ENCODE measurements around the gene IFNA4.
A peak's percentile ranks its signal among the peaks of the same experiment; 100 is the strongest.
"Not testable (repeated sequence)": the region's sequence is repeated elsewhere in the genome, so short reads cannot be mapped to it uniquely, and the experiment has no call there.

Gene IFNA4

DNA sequence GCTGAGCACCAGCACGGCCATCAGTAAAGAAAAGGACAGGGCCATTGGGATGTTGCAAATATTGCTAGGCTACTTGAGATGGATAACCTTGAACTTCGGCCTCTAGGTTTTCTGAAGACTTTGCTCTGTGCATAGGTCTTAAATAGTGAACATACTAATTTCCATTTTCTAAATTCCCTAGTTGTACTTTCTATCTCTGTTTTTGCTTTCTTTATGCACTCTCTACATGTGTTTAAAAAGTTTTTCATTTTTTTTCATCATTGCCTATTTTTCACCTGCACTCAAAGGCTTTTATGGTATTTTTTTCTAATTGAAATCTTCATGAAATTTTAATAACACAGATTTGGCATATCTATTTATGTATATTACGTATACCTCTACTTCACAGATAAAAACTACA, at the start of gene IFNA4:
IFNA4 (minus strand) TSS at position 101 of the 400 bp plus-strand sequence; CDS start at position 45, 56 bp downstream.
- DNase-seq, result not testable (repeated sequence)

- not testable (repeated sequence) for DNase-seq
Observed at GRCh38 chr9:21236360-21236714, 49.0 kb upstream of the IFNA4 start.

DNA sequence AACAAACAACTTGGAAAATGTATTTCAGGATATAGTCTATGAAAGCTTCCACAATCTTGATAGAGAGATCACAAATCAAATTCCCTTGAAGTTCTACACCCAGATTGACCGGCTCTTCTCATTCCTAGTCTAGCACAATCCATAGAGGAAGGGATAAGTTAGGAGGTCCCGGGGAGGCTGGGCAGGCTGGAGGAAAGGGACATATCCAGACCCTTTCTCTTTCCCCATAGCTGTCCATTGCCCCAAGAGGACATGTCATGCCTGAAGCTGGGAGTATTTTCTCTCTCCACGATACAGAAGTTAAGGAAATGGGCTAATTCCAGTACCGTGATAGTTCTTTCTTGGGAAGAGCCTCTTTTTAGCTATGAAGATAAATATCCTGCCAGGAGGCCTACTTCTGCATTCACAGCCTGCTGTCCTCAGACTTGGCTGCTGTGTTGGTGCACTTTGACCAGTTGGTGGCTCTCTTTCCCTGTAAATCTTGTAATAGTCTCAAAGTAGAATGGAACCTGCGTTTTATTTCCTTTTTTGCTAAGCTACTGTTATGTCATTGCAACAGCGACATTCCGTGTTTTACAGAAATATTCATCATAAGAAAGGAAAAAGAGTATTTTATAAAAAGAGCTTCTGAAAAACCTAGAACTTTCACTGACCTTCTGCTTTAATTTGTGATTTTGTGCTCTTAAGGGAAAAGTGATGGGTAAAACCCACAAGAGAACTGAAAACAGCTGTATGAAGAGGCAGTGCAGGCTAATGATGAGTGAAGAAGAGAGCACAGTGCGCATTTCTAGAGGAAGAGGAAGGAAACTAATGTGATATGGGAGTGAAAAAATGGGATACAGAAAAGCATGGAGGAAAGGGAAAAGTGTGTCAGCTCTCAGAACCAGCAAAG, 48.3 kb upstream of the IFNA4 start:
- peak; percentile 64 for DNase-seq

- DNase-seq, result no peak
Observed at GRCh38 chr9:21234153-21234687, 46.8 kb upstream of the IFNA4 start.

DNA sequence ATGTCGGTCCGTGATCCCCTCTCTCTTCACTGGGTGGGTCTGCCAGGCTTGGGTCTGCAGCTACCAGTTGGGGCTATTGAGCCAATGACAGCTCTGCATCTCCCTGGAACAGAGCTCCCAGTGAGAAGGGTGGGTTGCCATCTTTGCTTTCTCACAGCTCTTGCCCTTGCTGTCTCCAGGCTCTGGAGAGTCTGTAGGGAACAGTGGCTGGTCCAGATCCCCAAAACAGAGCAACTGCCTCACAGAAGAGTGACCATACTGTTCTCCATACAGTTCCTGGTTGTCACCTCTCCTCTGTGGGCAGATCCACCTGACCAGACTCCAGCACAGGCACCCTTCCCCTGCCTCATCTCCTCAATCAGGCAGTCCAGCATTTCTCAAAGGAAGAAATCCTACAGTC, 45.9 kb upstream of the IFNA4 start:
- DNase-seq, result no peak

- DNase-seq, result no peak
Observed at GRCh38 chr9:21228122-21228521, 40.7 kb upstream of the IFNA4 start, which contains the start of gene IFNA17. IFNA17 (minus strand) TSS chr9:21228222; CDS start chr9:21228173, 49 bp downstream.

- DNase-seq, result not testable (repeated sequence)
Observed at GRCh38 chr9:21217211-21217610, 29.8 kb upstream of the IFNA4 start, which contains the start of gene IFNA16. IFNA16 (minus strand) TSS chr9:21217311; CDS start chr9:21217305, 6 bp downstream.

- peak; percentile 8 for DNase-seq
Observed at GRCh38 chr9:21213411-21214326, 26.3 kb upstream of the IFNA4 start.

DNA sequence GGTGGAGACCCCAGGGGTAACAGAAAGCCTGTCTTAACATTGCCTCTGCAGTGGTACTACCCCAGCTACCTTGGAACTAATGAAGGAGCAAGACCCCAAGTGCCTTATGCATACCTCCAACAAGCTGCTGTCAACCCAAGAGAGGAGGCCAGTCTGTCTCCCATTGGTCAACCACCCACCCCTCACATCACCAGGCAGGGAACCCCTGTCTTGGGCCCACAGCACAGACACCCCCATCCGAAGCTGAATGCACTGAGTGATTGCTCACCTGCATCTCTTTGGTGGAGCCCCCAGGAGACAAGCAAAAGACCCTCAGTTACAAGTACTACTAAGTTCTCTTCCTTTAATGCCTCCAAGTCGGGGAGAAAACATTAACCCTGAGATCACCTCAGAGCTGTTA, 24.8 kb upstream of the IFNA4 start:
- DNase-seq, result not testable (repeated sequence)

GRCh38 chr9:21210782-21211181, 23.4 kb upstream of the IFNA4 start:
- not testable (repeated sequence) for DNase-seq

- no peak for DNase-seq
Observed at GRCh38 chr9:21210311-21210710, 22.9 kb upstream of the IFNA4 start.

DNA sequence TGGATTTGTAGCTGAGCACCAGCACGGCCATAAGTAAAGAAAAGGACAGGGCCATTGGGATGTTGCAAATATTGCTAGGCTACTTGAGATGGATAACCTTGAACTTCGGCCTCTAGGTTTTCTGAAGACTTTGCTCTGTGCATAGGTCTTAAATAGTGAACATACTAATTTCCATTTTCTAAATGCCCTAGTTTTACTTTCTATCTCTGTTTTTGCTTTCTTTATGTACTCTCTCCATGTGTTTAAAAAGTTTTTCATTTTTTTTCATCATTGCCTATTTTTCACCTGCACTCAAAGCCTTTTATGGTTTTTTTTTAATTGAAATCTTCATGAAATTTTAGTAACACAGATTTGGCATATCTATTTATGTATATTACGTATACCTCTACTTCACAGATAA, 19.7 kb upstream of the IFNA4 start, which contains the start of gene IFNA10:
IFNA10 (minus strand) TSS at position 101 of the 400 bp plus-strand sequence; CDS start at position 55, 46 bp downstream.
- DNase-seq, result not testable (repeated sequence)

- DNase-seq, result no peak
Observed at GRCh38 chr9:21205204-21205603, 17.8 kb upstream of the IFNA4 start.

DNA sequence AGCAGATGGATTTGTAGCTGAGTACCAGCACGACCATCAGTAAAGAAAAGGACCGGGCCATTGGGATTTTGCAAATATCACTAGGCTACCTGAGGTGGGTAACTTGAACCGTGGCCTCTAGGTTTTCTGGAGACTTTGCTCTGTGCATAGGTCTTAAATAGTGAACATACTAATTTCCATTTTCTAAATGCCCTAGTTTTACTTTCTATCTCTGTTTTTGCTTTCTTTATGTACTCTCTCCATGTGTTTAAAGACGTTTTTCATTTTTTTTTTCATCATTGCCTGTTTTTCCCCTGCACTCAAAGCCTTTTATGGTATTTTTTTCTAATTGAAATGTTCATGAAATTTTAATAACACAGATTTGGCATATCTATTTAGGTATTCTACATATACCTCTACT, 14.7 kb upstream of the IFNA4 start, which contains the start of gene IFNA7:
IFNA7 (minus strand) TSS at position 101 of the 400 bp plus-strand sequence; CDS start at position 61, 40 bp downstream.
- DNase-seq, result not testable (repeated sequence)

DNA sequence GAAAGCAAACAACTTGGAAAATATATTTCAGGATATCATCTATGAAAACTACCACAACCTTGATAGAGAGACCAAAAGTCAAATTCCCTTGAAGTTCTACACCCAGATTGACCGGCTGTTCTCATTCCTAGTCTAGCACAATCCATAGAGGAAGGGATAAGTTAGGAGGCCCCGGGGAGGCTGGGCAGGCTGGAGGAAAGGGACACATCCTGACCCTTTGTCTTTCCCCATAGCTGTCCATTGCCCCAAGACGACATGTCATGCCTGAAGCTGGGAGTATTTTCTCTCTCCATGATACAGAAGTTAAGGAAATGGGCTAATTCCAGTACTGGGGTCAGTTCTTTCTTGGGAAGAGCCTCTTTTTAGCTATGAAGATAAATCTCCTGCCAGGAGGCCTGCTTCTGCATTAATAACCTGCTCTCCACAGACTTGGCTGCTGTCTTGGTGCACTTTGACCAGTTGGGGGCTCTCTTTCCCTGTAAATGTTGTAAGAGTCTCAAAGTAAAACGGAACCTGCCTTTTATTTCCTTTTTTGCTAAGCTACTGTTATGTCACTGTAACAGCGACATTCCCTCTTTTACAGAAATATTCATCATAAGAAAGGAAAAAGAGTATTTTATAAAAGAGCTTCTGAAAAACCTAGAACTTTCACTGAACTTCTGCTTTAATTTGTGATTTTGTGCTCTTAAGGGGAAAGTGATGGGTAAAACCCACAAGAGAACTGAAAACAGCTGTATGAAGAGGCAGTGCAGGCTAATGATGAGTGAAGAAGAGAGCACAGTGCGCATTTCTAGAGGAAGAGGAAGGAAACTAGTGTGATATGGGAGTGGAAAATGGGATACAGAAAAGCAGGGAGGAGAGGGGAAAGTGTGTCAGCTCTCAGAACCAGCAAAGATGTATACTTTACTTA, 7.7 kb upstream of the IFNA4 start:
- DNase-seq, result peak; percentile 24

DNA sequence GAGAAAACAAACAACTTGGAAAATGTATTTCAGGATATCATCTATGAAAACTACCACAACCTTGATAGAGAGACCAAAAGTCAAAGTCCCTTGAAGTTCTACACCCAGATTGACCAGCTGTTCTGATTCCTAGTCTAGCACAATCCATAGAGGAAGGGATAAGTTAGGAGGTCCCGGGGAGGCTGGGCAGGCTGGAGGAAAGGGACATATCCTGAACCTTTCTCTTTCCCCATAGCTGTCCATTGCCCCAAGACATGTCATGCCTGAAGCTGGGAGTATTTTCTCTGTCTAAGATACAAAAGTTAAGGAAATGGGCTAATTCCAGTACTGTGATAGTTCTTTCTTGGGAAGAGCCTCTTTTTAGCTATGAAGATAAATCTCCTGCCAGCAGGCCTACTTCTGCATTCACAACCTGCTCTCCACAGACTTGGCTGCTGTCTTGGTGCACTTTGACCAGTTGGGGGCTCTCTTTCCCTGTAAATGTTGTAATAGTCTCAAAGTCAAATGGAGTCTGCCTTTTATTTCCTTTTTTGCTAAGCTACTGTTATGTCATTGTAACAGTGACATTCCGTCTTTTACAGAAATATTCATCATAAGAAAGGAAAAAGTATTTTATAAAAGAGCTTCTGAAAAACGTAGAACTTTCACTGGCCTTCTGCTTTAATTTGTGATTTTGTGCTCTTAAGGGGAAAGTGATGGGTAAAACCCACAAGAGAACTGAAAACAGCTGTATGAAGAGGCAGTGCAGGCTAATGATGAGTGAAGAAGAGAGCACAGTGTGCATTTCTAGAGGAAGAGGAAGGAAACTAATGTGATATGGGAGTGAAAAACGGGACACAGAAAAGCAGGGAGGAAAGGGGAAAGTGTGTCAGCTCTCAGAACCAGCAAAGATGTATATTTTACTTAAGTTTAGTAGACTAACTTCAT, 4.3 kb downstream of the IFNA4 start:
- DNase-seq, result peak; percentile 17

DNA sequence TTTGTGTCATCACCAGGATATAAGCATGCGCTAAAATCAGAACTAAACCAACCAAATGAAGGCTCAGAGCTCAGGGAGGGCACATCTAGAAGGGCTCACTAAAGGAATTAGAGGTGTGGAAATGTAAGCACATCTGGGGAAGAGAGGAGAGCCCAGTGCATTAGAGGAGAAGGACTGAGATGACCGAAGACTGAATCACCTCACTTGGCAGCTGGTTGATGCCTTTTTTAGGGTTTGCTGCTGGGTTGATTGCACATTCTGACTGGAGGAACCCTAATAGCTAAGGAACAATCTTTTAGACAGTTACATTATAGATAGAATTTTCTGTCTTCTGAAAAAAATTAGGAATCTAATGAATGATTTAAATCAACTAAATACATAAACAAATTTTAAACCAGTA, 12.7 kb downstream of the IFNA4 start:
- no peak for DNase-seq

DNA sequence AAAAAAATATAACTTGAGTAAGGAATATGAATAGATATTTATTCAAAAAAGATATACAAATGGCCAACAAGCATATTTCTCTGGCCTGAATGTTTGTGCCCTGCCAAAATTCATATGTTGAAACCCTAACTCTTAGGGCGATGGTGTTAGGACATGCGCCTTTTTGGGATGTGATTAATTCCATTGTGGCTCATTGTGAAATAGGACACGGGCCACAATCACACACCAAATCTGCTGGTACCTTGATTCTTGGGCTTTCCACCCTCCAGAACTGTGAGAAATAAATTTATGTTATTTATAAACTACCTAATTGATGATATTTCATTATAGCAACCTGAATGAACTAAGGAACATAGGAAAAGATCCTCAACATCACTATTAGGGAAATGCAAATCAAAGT, 15.2 kb downstream of the IFNA4 start:
- DNase-seq, result no peak

- DNase-seq, result no peak
Observed at GRCh38 chr9:21171351-21171750, 16.0 kb downstream of the IFNA4 start.

GRCh38 chr9:21166560-21166959, 20.8 kb downstream of the IFNA4 start, which contains the start of gene IFNA21:
IFNA21 (minus strand) TSS chr9:21166660; CDS start chr9:21166612, 48 bp downstream.
- DNase-seq, result not testable (repeated sequence)

Measured in RPMI8226 (cell line).